HepG2 (cell line): ENCODE measurements around the gene ELF2. TPM values are rescaled to one million over a fixed set of nuclear protein-coding genes. Genes with fewer than 3 reads are reported as not detected.

ENCODE experiments used
- AHDC1 ChIP-seq: sonication (generic); formaldehyde crosslinking; IDR thresholded peaks from 2 replicates; pipeline ENCODE4 v1.5.1; 2020; ENCODE audit warnings: mild to moderate bottlenecking, missing genetic modification reagents, borderline replicate concordance
- CEBPG ChIP-seq: IDR thresholded peaks from 2 replicates; pipeline ENCODE4 v1.6.1; 2016
- FOXP1 ChIP-seq, 2 experiments: fragments of 450-650 bp in 1 of 2; IDR thresholded peaks; 2 replicates each; pipeline ENCODE4 v1.6.1; 2017 to 2018; ENCODE audit warnings: antibody characterized with exemption in 1 of 2
- IRF9 ChIP-seq: sonication (generic); formaldehyde crosslinking; IDR thresholded peaks from 2 replicates; pipeline ENCODE4 v1.8.0; 2022; ENCODE audit warnings: missing genetic modification reagents, mild to moderate bottlenecking, borderline replicate concordance
- ISL2 ChIP-seq: sonication (generic); formaldehyde crosslinking; IDR thresholded peaks from 2 replicates; pipeline ENCODE4 v1.5.0; 2020; ENCODE audit warnings: missing genetic modification reagents
- KLF16 ChIP-seq, 2 experiments: sonication (generic) in 1 of 2; formaldehyde crosslinking in 1 of 2; IDR thresholded peaks; 2 replicates each; pipeline versions ENCODE4 v1.6.1 to v1.8.0; 2016 to 2023; ENCODE audit warnings: missing genetic modification reagents in 2 of 2, missing compliant biosample characterization in 1 of 2
- MEF2D ChIP-seq: sonication (generic); formaldehyde crosslinking; IDR thresholded peaks from 2 replicates; pipeline ENCODE4 v1.5.1; 2020; ENCODE audit warnings: mild to moderate bottlenecking, missing genetic modification reagents
- RXRA ChIP-seq: sonication (generic); formaldehyde crosslinking; IDR thresholded peaks from 2 replicates; pipeline ENCODE4 v1.5.1; 2020; ENCODE audit warnings: missing genetic modification reagents
- YEATS2 ChIP-seq: sonication (generic); formaldehyde crosslinking; IDR thresholded peaks from 2 replicates; pipeline ENCODE4 v1.4.0; 2020; ENCODE audit warnings: missing genetic modification reagents, borderline replicate concordance
- ZBTB14 ChIP-seq: sonication (generic); formaldehyde crosslinking; IDR thresholded peaks from 2 replicates; pipeline ENCODE4 v1.4.0; 2020; ENCODE audit warnings: missing genetic modification reagents
- ZC3H4 ChIP-seq: sonication (generic); formaldehyde crosslinking; IDR thresholded peaks from 2 replicates; pipeline ENCODE4 v1.4.0; 2020; ENCODE audit warnings: missing genetic modification reagents, borderline replicate concordance
- ZNF451 ChIP-seq: sonication (generic); formaldehyde crosslinking; IDR thresholded peaks from 2 replicates; pipeline ENCODE4 v1.5.0; 2020; ENCODE audit warnings: mild to moderate bottlenecking, missing genetic modification reagents
- polyA plus RNA-seq, 8 experiments: library from polyadenylated mRNA; depleted of rRNA in 3 of 8; stranded (reverse) in 7 of 8; unstranded in 1 of 8; fragments of >200 nt; fragmentation: Illumina TruSeq in 4 of 8; extraction: Trizol in 4 of 8; gene quantifications; 2 replicates each; pipeline versions ENCODE4 v1.2.1 to v1.2.3, GENCODE V29; 2011 to 2016; ENCODE audit warnings: low read depth in 4 of 8, missing spikeins in 1 of 8, mixed read lengths in 1 of 8; ENCODE audit not compliant: insufficient read depth in 1 of 8
- total RNA-seq, 5 experiments: library from RNA; depleted of rRNA; stranded (reverse); fragments of >200 nt; fragmentation: Illumina TruSeq; extraction: Trizol; gene quantifications; 2 replicates each; pipeline ENCODE4 v1.2.3, GENCODE V29; 2016; ENCODE audit warnings: low read depth in 1 of 5
- TF ChIP-seq, protein P1 (sequence below): IDR thresholded peaks from 2 replicates; pipeline ENCODE4 v1.6.1; 2016; ENCODE audit warnings: missing genetic modification reagents, missing compliant biosample characterization
- TF ChIP-seq, protein P2 (sequence below): sonication (generic); formaldehyde crosslinking; IDR thresholded peaks from 2 replicates; pipeline ENCODE4 v1.4.0; 2020; ENCODE audit warnings: missing genetic modification reagents, borderline replicate concordance

Gene ELF2
- total and polyA plus RNA-seq, 2 of the 13 experiments (the other 11 are each of a cell fraction or from before 2014, with no cell fraction given): 28.6 to 35.4 TPM

DNA sequence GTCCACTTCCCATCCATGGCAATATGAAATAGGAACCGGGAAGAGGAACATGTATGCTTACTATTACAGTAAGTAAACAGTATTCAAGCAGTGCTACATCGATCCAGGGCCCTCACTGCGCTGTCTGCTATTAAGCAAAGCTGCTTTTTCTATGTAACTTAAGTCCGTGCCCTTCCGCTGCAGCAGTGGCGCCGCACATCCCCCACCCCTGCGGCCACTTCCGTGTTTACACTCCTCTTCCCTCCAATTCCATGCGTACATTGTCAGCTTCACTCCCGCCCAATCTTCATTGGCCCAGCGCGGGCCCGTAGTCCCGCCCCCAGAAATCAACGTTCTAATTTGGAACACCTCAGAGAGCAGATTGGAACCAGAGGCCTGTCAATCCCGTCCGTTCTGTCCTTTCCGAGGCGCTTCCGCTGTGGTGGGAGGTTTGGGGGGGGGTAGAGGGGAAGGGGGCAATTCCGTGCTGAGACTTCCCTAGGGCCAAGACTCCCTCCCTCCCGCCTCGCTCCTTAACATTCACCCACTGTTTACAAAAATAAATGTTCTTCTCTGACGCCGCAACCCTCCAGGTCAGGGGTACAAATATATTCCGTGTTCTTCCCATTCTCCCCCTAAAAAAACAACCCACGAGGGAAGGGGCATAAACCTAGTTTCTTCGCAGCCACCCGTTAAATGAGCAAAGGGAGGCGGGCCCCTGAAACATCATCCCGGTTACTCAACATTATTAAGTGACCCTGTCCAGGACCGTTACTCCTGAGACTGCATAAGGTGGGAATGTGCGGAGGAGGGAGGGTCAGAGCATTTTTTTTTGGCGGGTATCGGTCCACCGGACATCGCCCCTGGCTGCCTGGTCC lies 94.0 kb downstream of the ELF2 start (continued):
- no peak for TF ChIP-seq ZC3H4 (CRISPR knock-in tag)
- peak; percentile 71; the same call in 1 of the 2 replicates for TF ChIP-seq RXRA (CRISPR knock-in tag)
- TF ChIP-seq, protein P1, sequence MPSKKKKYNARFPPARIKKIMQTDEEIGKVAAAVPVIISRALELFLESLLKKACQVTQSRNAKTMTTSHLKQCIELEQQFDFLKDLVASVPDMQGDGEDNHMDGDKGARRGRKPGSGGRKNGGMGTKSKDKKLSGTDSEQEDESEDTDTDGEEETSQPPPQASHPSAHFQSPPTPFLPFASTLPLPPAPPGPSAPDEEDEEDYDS: peak; percentile 56
- TF ChIP-seq ISL2 (CRISPR knock-in tag): peak; percentile 50; the same call in 1 of the 2 replicates
- 0 out of 2 replicates have a peak, but pooled peaks have one; percentile 34 for TF ChIP-seq IRF9 (CRISPR knock-in tag)
- peak; percentile 88 for TF ChIP-seq YEATS2 (CRISPR knock-in tag)
- peak; percentile 73 for TF ChIP-seq AHDC1
- TF ChIP-seq ZNF451 (CRISPR knock-in tag): no peak
- TF ChIP-seq MEF2D (CRISPR knock-in tag): peak; percentile 61; the same call in 1 of the 2 replicates
- peak in 1 of 2 experiments; percentile 80; a peak in 2 of 4 replicates for TF ChIP-seq KLF16 (CRISPR knock-in tag; IDR thresholded peaks at IDR 0.05)
- peak; percentile 42; the same call in 1 of the 2 replicates for TF ChIP-seq CEBPG (CRISPR knock-in tag)
- TF ChIP-seq ZBTB14 (CRISPR knock-in tag): no peak
- peak; percentile 63; the same call in 1 of the 2 replicates for TF ChIP-seq FOXP1 (IDR thresholded peaks at IDR 0.05)
- TF ChIP-seq FOXP1 (CRISPR knock-in tag; IDR thresholded peaks at IDR 0.05): peak; percentile 72; the same call in 1 of the 2 replicates
- TF ChIP-seq, protein P2, sequence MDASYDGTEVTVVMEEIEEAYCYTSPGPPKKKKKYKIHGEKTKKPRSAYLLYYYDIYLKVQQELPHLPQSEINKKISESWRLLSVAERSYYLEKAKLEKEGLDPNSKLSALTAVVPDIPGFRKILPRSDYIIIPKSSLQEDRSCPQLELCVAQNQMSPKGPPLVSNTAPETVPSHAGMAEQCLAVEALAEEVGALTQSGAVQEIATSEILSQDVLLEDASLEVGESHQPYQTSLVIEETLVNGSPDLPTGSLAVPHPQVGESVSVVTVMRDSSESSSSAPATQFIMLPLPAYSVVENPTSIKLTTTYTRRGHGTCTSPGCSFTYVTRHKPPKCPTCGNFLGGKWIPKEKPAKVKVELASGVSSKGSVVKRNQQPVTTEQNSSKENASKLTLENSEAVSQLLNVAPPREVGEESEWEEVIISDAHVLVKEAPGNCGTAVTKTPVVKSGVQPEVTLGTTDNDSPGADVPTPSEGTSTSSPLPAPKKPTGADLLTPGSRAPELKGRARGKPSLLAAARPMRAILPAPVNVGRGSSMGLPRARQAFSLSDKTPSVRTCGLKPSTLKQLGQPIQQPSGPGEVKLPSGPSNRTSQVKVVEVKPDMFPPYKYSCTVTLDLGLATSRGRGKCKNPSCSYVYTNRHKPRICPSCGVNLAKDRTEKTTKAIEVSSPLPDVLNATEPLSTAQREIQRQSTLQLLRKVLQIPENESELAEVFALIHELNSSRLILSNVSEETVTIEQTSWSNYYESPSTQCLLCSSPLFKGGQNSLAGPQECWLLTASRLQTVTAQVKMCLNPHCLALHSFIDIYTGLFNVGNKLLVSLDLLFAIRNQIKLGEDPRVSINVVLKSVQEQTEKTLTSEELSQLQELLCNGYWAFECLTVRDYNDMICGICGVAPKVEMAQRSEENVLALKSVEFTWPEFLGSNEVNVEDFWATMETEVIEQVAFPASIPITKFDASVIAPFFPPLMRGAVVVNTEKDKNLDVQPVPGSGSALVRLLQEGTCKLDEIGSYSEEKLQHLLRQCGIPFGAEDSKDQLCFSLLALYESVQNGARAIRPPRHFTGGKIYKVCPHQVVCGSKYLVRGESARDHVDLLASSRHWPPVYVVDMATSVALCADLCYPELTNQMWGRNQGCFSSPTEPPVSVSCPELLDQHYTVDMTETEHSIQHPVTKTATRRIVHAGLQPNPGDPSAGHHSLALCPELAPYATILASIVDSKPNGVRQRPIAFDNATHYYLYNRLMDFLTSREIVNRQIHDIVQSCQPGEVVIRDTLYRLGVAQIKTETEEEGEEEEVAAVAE (CRISPR knock-in tag): peak; percentile 53; the same call in 1 of the 2 replicates
